Measurements from ENCODE around the gene FYB1.

DNA sequence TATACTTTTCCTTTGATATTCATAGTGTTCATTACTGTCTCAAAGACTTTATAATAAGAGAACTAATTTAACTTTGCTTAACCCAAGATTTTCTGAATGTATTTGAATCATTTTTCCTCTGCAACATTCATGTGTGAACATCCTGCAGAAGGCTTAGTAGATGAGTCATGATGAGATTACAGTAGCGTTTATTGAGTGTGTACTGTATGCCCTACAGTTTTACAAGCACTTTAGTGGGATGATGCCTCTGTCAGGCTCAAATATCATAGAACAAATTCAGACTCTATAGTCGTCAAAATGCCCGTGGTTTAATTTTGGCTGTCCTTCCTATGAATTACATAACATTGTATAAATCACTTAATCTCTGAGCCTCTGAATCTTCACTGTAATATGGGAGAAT is 41.2 kb downstream of the FYB1 start:
- TF ChIP-seq, protein P1, sequence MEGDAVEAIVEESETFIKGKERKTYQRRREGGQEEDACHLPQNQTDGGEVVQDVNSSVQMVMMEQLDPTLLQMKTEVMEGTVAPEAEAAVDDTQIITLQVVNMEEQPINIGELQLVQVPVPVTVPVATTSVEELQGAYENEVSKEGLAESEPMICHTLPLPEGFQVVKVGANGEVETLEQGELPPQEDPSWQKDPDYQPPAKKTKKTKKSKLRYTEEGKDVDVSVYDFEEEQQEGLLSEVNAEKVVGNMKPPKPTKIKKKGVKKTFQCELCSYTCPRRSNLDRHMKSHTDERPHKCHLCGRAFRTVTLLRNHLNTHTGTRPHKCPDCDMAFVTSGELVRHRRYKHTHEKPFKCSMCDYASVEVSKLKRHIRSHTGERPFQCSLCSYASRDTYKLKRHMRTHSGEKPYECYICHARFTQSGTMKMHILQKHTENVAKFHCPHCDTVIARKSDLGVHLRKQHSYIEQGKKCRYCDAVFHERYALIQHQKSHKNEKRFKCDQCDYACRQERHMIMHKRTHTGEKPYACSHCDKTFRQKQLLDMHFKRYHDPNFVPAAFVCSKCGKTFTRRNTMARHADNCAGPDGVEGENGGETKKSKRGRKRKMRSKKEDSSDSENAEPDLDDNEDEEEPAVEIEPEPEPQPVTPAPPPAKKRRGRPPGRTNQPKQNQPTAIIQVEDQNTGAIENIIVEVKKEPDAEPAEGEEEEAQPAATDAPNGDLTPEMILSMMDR (IDR thresholded peaks at IDR 0.05; ENCODE audit: insufficient read depth, low read depth, low read length): no peak
- TF ChIP-seq EZH2 (IDR thresholded peaks at IDR 0.05; ENCODE audit: insufficient read depth, low read length): no peak
